Subcutaneous abdominal adipose tissue (tissue), 5 donors: ENCODE results near the gene KAT2A.
"Not testable (repeated sequence)": the region's sequence is repeated elsewhere in the genome, so short reads cannot be mapped to it uniquely, and the experiment has no call there.

Experiments used
- H3K27ac ChIP-seq: one replicate; pipeline ENCODE4 v1.7.0; 2013; ENCODE audit warnings: low read depth, mild to moderate bottlenecking, inconsistent platforms, low read length, moderate library complexity
- H3K27me3 ChIP-seq, 5 donors: one replicate each; pipeline ENCODE4 v1.7.0; 2013; ENCODE audit warnings: low read length in 5 of 5, inconsistent platforms in 1 of 5; ENCODE audit not compliant: control insufficient read depth in 5 of 5, insufficient read depth in 4 of 5
- H3K36me3 ChIP-seq, 5 donors: one replicate each; pipeline ENCODE4 v1.7.0; 2013; ENCODE audit warnings: low read length in 5 of 5; ENCODE audit not compliant: control insufficient read depth in 5 of 5, insufficient read depth in 5 of 5
- H3K4me1 ChIP-seq, 5 donors: one replicate each; pipeline ENCODE4 v1.7.0; 2013; ENCODE audit warnings: low read length in 5 of 5, mild to moderate bottlenecking in 3 of 5, moderate library complexity in 1 of 5; ENCODE audit not compliant: control insufficient read depth in 5 of 5, insufficient read depth in 5 of 5
- H3K4me3 ChIP-seq, 5 donors: one replicate each; pipeline ENCODE4 v1.7.0; 2013; ENCODE audit warnings: low read length in 5 of 5, low read depth in 1 of 5
- H3K9ac ChIP-seq, 5 donors: one replicate each; pipeline ENCODE4 v1.7.0; 2013; ENCODE audit warnings: low read length in 5 of 5, mild to moderate bottlenecking in 4 of 5, moderate library complexity in 3 of 5
- H3K9me3 ChIP-seq, 5 donors: one replicate each; pipeline ENCODE4 v1.7.0; 2013; ENCODE audit warnings: low read length in 5 of 5; ENCODE audit not compliant: control insufficient read depth in 5 of 5
- donor health status: healthy.
- donor health status: healthy.
- donor health status: healthy.
- donor health status: healthy.
- donor health status: healthy.

Gene KAT2A

GRCh38 chr17:42155614-42156045 lies 34.5 kb upstream of the KAT2A start:
- H3K9ac ChIP-seq = peak overlapping the region in 1 of 5 donors; percentile 42
- H3K4me1 ChIP-seq = peaks cover 7 to 38% (median 35%) of the 10 kb centered on the region in 5 donors
- H3K4me3 ChIP-seq = peak overlapping the region; percentile 53 to 96 (median 73)
- no peaks in the 10 kb centered on the region for H3K9me3 ChIP-seq
- no peaks in the 10 kb centered on the region for H3K27me3 ChIP-seq
- no peak overlapping the region for H3K27ac ChIP-seq
- peaks cover 0 to 8% (median 5%) of the 10 kb centered on the region in 5 donors for H3K36me3 ChIP-seq

- Histone ChIP-seq H3K36me3 (peaks cover 0 to 9% (median 5%) of the 10 kb centered on the region in 5 donors), H3K9me3 (no peaks in the 10 kb centered on the region), H3K27me3 (no peaks in the 10 kb centered on the region), H3K4me1 (peaks cover 7 to 39% (median 35%) of the 10 kb centered on the region in 5 donors), H3K4me3 (peak overlapping the region; percentile 73 to 99 (median 96)), H3K27ac (peak overlapping the region; percentile 81), H3K9ac (peak overlapping the region; percentile 84 to 100 (median 99))
Measured at GRCh38 chr17:42153919-42154742, 33.0 kb upstream of the KAT2A start.

GRCh38 chr17:42146911-42147607 lies 25.9 kb upstream of the KAT2A start:
- peaks cover 0 to 32% (median 25%) of the 10 kb centered on the region in 5 donors for H3K36me3 ChIP-seq
- H3K27me3 ChIP-seq = no peaks in the 10 kb centered on the region
- no peaks in the 10 kb centered on the region for H3K9me3 ChIP-seq
- H3K27ac ChIP-seq = no peak overlapping the region
- H3K9ac ChIP-seq = peak overlapping the region in 1 of 5 donors; percentile 49
- H3K4me1 ChIP-seq = peaks cover 0 to 30% (median 23%) of the 10 kb centered on the region in 5 donors
- H3K4me3 ChIP-seq = no peak overlapping the region

- Histone ChIP-seq H3K4me1 (peaks cover 10 to 50% (median 42%) of the 10 kb centered on the region in 5 donors), H3K36me3 (peaks cover 0 to 33% (median 21%) of the 10 kb centered on the region in 5 donors), H3K9ac (peak overlapping the region in 1 of 5 donors; percentile 11)
- H3K4me3 ChIP-seq, H3K9me3 ChIP-seq, H3K27ac ChIP-seq, H3K27me3 ChIP-seq: not testable (repeated sequence)
Measured at GRCh38 chr17:42143138-42143537, 22.0 kb upstream of the KAT2A start.

GRCh38 chr17:42142371-42142896 lies 21.3 kb upstream of the KAT2A start:
- peak overlapping the region in 2 of 5 donors; percentile 11 to 52 for H3K9ac ChIP-seq
- no peak overlapping the region for H3K27ac ChIP-seq
- H3K9me3 ChIP-seq = no peaks in the 10 kb centered on the region
- H3K36me3 ChIP-seq = peaks cover 0 to 28% (median 20%) of the 10 kb centered on the region in 5 donors
- H3K4me1 ChIP-seq = peaks cover 11 to 53% (median 47%) of the 10 kb centered on the region in 5 donors
- H3K4me3 ChIP-seq = peak overlapping the region in 1 of 5 donors; percentile 22
- H3K27me3 ChIP-seq = no peaks in the 10 kb centered on the region

- H3K27me3 ChIP-seq = no peaks in the 10 kb centered on the region
- H3K4me1 ChIP-seq = peaks cover 13 to 61% (median 52%) of the 10 kb centered on the region in 5 donors
- no peak overlapping the region for H3K9ac ChIP-seq
- no peaks in the 10 kb centered on the region for H3K9me3 ChIP-seq
- H3K36me3 ChIP-seq = peaks cover 0 to 22% (median 15%) of the 10 kb centered on the region in 5 donors
- no peak overlapping the region for H3K4me3 ChIP-seq
- H3K27ac ChIP-seq = no peak overlapping the region
Measured at GRCh38 chr17:42141382-42141781, 20.2 kb upstream of the KAT2A start.

GRCh38 chr17:42140690-42141089 lies 19.5 kb upstream of the KAT2A start:
- H3K27me3 ChIP-seq, H3K9me3 ChIP-seq, H3K4me3 ChIP-seq, H3K9ac ChIP-seq, H3K27ac ChIP-seq: not testable (repeated sequence)
- Histone ChIP-seq H3K4me1 (peaks cover 18 to 68% (median 59%) of the 10 kb centered on the region in 5 donors), H3K36me3 (peaks cover 0 to 22% (median 15%) of the 10 kb centered on the region in 5 donors)

GRCh38 chr17:42138749-42139492 lies 17.8 kb upstream of the KAT2A start:
- Histone ChIP-seq H3K36me3 (peaks cover 0 to 17% (median 9%) of the 10 kb centered on the region in 5 donors), H3K9ac (peak overlapping the region in 3 of 5 donors; percentile 19 to 22 (median 21)), H3K4me1 (peaks cover 23 to 86% (median 77%) of the 10 kb centered on the region in 5 donors), H3K4me3 (peak overlapping the region in 1 of 5 donors; percentile 8), H3K27ac (peak overlapping the region; percentile 46), H3K9me3 (no peaks in the 10 kb centered on the region), H3K27me3 (no peaks in the 10 kb centered on the region)

GRCh38 chr17:42136654-42137051 lies 15.5 kb upstream of the KAT2A start:
- Histone ChIP-seq H3K27ac (peak overlapping the region; percentile 92), H3K27me3 (no peaks in the 10 kb centered on the region), H3K4me3 (peak overlapping the region in 4 of 5 donors; percentile 58 to 63 (median 60)), H3K4me1 (peaks cover 38 to 88% (median 72%) of the 10 kb centered on the region in 5 donors), H3K9me3 (no peaks in the 10 kb centered on the region), H3K9ac (peak overlapping the region; percentile 34 to 68 (median 63)), H3K36me3 (peaks cover 0 to 17% (median 7%) of the 10 kb centered on the region in 5 donors)
